Kidney epithelial cell (primary cell): Measurements from ENCODE around the gene SCLY. TPM values are rescaled to one million over a fixed set of nuclear protein-coding genes. Genes with fewer than 3 reads are reported as not detected.
"Not testable (repeated sequence)": the region's sequence is repeated elsewhere in the genome, so short reads cannot be mapped to it uniquely, and the experiment has no call there.

ENCODE experiments used
- DNase-seq: peaks from one replicate; pipeline ENCODE4 v3.0.0-alpha.2; 2010; ENCODE audit warnings: low read depth
- H3K27me3 ChIP-seq: 2 replicates; pipeline ENCODE4 v1.6.0; 2011; ENCODE audit warnings: low read length; ENCODE audit not compliant: control insufficient read depth, insufficient read depth
- H3K36me3 ChIP-seq: 2 replicates; pipeline ENCODE4 v1.5.1; 2011; ENCODE audit warnings: low read length; ENCODE audit not compliant: control insufficient read depth, insufficient read depth
- H3K4me3 ChIP-seq: 2 replicates; pipeline ENCODE4 v1.5.1; 2011; ENCODE audit warnings: low read depth, mild to moderate bottlenecking, control low read depth, low read length
- total RNA-seq: library from RNA; depleted of rRNA; stranded (reverse); fragments of >200 nt; gene quantifications from 2 replicates; pipeline ENCODE4 v1.2.3, GENCODE V29; 2015
- TF ChIP-seq, protein P1 (sequence below): IDR thresholded peaks from 2 replicates; pipeline ENCODE4 v1.5.1; 2011; ENCODE audit warnings: mild to moderate bottlenecking, moderate library complexity, low read length, control low read depth, inconsistent platforms; ENCODE audit not compliant: insufficient read depth, poor library complexity, severe bottlenecking

SCLY gene
- total RNA-seq, 1 donor from 2014 or later: 32.1 TPM

DNA sequence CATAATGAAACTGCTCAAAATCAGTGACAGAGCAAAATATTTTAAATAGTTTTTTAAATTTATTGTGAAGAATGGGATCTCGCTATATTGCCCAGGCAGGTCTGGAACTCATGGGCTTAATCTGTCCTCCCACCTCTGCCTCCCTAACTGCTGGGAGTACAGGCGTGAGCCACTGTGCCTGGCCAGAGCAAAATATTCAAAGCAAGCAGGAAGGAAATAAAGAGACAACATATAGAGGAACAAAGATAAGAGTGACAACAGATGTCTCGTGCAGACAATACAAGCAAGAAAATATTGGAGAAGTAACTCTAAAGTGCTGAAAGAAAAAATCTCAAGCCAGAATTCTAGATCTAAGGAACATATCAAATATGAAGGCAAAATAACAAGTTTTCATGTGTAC lies 5.0 kb upstream of the SCLY start:
- no peak overlapping the region for H3K4me3 ChIP-seq
- H3K27me3 ChIP-seq: no peaks in the 10 kb centered on the region
- no peaks in the 10 kb centered on the region for H3K36me3 ChIP-seq
- TF ChIP-seq, protein P1, sequence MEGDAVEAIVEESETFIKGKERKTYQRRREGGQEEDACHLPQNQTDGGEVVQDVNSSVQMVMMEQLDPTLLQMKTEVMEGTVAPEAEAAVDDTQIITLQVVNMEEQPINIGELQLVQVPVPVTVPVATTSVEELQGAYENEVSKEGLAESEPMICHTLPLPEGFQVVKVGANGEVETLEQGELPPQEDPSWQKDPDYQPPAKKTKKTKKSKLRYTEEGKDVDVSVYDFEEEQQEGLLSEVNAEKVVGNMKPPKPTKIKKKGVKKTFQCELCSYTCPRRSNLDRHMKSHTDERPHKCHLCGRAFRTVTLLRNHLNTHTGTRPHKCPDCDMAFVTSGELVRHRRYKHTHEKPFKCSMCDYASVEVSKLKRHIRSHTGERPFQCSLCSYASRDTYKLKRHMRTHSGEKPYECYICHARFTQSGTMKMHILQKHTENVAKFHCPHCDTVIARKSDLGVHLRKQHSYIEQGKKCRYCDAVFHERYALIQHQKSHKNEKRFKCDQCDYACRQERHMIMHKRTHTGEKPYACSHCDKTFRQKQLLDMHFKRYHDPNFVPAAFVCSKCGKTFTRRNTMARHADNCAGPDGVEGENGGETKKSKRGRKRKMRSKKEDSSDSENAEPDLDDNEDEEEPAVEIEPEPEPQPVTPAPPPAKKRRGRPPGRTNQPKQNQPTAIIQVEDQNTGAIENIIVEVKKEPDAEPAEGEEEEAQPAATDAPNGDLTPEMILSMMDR: no peak
- no peak for DNase-seq

DNA sequence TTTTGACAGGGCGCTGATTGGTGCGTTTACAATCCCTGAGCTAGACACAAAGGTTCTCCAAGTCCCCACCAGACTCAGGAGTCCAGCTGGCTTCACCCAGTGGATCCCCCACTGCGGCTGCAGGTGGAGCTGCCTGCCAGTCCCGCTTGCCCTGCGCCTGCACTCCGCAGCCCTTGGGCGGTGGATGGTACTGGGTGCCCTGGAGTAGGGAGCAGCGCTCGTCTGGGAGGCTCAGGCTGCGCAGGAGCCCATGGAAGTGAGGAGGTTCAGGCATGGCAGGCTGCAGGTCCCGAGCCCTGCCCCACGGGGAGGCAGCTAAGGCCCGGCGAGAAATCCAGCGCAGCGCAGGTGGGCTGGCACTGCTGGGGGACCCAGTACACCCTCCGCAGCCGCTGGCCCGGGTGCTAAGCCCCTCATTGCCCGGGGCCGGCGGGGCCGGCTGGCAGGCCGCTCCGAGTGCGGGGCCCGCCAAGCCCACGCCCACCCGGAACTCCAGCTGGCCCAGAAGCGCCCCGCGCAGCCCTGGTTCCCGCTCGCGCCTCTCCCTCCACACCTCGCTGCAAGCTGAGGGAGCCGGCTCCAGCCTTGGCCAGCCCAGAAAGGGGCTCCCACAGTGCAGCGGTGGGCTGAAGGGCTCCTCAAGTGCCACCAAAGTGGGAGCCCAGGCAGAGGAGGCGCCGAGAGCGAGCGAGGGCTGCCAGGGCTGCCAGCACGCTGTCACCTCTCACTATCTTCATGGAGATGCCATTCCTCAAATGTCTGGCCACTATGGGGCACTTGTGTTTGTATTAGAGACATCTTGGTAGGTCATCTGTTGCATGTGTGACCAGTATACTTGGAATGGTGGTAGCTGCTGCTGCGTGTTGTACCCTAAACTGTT lies 2.9 kb upstream of the SCLY start:
- H3K27me3 ChIP-seq, DNase-seq, H3K36me3 ChIP-seq: not testable (repeated sequence)

DNA sequence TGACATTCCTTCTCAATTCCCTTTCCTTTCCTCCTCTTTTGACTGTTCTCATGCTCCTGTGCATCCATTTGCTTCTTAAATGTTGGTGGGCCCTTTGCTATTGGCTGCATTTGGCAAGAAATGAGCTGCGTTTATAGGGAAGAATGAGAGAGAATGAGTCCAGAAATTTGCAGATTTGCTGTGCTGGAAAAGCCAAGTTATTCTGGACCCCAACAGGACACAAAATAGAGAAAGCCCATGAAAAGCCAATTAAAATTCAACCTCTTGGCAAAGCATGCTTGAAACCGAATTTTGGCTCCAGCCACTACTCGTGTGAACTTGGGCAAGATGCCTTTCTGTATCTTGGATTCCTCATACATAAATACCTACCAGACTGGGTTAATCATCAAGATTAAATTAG lies 1.3 kb upstream of the SCLY start:
- no peak for DNase-seq
- no peaks in the 10 kb centered on the region for H3K27me3 ChIP-seq
- H3K36me3 ChIP-seq: no peaks in the 10 kb centered on the region
- no peak overlapping the region for H3K4me3 ChIP-seq
- TF ChIP-seq, protein P1: no peak

More for the DNA sequence above, 2.9 kb upstream of the SCLY start:
- not testable (repeated sequence) for H3K4me3 ChIP-seq

DNA sequence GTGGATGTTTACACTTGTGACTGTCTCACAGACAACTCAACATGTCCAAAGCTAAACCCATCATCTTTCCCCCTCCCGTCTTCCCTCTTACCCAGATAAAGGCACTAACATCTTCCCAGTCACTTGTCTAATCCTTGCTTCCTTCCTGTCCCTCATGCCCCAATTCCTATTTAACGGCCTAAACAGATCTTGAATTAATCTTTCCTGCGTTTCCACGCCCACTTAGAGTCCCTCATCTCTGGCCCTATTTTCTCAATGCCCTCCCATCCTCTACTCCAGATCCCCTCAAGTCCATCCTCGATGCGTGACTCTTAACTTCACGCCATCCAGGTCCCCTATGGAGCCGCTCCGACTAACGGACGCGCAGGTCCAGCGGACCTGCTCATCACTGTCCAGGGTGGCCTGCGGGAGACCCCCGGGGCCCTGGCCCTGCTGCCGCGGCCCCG lies 682 bp upstream of the SCLY start:
- peak overlapping the region; percentile 86 for H3K4me3 ChIP-seq
- no peaks in the 10 kb centered on the region for H3K27me3 ChIP-seq
- no peak for DNase-seq
- TF ChIP-seq, protein P1: no peak
- H3K36me3 ChIP-seq: no peaks in the 10 kb centered on the region

DNA sequence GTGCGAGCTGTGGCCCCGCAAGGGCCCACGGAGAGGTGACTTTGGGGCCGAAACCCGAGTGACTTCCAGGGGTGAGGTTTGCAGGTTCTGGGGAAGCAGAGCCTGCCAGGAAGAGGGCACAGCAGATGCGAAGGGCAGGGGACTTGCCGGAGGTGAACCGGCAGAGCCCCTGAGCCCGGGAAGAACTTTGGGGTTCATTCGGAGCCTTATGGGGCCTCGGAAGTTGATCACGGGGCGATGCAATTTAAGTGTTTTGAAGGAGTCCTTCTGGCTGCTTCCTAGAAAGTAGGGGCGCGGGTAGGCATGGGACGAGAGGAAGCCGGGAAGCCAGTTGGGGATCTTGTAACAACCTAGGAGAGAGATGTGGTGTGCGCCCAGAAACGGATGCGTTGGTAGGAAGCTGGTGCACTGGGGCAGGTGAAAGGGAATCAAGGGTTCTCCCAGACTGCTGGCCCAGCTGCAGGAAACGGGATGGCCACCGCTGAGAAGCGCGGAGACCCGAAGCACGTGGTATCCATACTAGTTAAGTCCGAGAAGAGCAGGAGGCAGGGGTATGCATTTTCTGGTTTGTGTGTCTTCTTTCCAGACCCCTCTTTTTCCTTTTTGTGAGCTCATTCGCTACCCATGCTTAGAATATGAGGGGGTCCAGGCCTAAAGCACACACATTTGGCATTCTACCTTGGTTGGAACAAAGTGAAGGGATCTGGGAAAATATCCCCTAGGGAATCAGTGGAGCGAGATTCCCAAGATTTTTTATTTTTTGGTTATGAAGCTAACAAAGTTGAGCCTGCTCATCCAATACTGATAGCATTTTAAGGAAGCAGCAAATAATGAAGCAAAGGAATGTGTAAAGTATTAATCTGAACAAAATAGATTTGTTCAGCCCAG lies 758 bp downstream of the SCLY start:
- Histone ChIP-seq H3K36me3 (no peaks in the 10 kb centered on the region), H3K4me3 (peak overlapping the region; percentile 99), H3K27me3 (no peaks in the 10 kb centered on the region)
- TF ChIP-seq, protein P1: no peak
- no peak for DNase-seq

DNA sequence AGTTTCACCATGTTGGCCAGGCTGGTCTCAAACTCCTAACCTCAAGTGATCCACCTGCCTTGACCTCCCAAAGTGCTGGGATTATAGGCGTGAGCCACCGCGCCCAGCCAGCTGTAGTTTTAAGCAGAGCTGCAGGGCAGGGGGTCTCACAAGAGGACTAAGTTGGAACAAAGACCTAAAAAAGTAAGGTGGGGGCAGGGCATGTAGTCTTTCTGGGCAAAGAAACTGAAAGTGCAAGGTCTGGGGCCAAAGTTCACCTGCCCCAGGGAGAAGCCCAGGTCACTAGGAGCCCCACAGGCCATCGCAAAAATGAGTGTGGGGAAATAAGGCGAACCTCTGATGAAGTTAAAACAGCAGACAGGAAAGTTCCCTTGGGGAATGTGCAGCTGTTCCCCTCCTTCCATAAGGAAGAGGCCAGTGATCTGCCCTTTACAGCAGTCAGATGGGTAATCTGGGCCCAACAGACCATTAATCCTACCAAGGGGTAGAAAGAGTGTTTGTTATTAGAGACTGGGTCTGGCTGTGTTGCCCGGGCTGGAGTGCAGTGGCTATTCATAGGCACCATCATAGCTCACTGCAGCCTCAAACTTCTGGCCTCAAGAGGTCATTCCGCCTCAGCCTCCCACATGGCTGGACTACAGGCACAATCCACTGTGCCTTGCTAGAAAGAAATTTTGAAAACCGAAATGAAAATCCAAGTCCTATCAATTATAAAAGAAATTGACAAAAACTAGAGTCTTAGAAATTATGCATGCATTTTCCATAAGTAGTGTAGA lies 2.8 kb downstream of the SCLY start:
- no peak for DNase-seq
- H3K36me3 ChIP-seq: no peaks in the 10 kb centered on the region
- H3K27me3 ChIP-seq: no peaks in the 10 kb centered on the region
- TF ChIP-seq, protein P1: no peak
- H3K4me3 ChIP-seq: no peak overlapping the region
